ENCODE results near the gene AGGF1. TPM values are rescaled to one million over a fixed set of nuclear protein-coding genes. Genes with fewer than 3 reads are reported as not detected.
"Not testable (repeated sequence)": the region's sequence is repeated elsewhere in the genome, so short reads cannot be mapped to it uniquely, and the experiment has no call there.

AGGF1 gene
- total RNA-seq, 1 experiment from 2014 or later, result 22.8 TPM

DNA sequence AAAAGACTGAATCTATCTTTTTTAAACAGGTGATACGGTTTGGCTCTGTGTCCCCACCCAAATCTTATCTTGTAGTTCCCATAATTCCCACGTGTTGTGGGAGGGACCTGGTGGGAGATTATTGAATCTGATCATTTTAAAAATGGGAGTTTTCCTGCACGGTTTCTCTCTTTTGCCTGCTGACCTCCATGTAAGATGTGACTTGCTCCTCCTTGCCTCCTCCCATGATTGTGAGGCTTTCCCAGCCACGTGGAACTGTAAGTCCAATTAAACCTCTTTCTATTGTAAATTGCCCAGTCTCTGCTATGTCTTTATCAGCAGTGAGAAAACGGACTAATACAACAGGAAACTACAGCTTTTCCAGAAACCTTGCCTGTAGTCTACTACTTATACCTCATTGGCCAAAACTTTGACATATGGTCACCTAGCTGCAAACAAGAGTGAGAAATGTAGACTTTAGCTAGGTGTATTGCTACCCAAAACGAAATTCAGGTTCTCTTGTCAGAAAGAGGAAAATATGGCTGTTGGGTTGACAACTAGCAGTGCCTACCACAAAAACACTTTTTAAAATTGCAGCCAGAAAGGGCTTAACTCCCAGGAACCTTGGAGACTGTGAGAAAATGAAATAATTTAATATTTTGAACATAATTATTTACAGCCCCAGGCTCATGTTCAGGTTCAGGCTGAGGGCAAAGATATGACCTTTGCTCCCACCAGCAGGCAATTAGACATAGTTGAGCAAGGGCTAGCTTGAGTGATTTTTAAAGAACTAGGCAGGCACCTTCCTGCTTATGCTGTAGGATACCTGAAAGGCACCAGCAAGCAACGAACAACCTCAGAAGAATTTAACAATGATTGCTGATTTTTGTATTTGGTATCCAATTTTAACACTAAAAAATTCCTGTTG is 7.4 kb upstream of the AGGF1 start:
- in situ Hi-C loops (cut with HindIII; ENCODE audit: low sequenced_read_pairs), result no loop called here
- DNase-seq (ENCODE audit: low spot score), result no peak

DNA sequence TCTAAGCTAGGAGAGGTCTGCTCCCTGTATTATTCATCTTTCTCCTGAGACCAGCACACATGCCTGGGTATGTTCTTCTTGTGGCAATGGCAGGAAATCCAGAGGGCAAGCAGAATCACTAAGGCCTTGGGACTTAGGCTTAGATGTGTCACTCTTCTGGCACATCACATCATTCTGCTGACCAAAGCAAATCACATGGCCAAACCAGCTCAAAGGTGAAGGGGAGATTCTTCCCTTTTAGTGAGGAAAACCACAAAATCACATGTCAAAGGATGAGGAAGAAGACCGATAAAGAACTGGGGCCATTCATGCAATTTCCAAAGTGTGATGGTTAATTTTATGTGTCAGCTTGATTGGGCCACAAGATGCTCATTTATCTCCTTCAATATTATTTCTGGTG is 5.7 kb upstream of the AGGF1 start:
- in situ Hi-C loops (cut with HindIII; ENCODE audit: low sequenced_read_pairs), result no loop called here
- no peak for DNase-seq (ENCODE audit: low spot score)

DNA sequence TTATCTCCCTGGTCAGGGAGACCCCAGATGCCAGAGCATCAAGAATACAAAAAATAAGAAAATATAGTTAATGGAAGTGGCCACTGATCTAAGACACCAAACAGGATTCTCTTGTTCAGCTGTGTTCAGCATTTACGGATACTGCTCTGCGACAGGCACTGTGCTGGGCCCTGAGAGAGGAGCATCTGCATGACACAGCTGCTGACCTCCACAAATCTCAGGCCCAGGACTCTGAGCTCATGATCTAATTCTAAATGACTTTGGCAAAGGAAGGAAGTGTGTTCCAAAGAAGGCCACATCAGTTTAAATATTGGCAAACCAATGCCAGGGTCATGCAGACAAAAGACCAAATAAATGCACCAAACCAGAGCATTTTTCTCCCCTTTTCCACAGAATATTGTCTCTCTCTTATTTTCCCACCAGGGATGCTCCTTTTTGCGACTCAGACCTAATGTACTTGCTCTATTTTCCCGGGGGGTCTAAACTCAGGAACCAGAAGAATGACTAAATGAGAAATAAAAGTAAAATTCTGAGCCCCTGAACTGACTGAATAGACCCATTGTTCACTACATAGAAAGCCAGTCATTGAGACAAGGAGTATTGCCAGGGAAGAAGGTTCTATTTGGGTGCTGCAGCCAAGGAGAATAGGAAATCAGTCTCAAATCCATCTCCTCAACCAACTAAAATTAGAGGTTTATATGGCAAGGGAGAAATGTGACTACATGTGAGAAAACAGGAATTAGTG is 1.4 kb upstream of the AGGF1 start:
- DNase-seq (ENCODE audit: low spot score), result no peak
- in situ Hi-C loops (cut with HindIII; ENCODE audit: low sequenced_read_pairs), result no loop called here

DNA sequence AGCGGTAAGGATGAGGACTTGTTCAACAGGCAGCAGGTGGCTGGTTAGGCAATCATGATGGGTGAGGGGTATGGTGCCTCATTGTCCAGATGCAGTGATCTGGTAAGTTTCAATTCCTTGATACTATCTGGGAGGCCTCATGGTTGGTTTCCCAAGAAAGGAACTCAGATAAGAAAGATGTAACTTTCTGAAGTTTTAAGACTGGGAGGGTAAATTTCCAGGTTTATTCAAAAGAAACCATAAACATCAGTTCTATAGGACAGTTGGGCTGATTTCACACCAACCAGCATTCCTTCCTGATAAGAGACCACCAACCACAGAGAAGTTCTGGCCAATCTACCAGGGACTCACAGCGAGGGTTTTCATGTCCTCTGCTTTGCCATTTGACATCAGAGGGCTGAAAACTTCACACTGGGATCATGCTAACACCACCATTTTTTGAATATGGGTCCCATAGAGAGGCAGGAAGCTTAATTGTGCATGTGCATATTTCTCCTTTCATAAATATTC is 773 bp upstream of the AGGF1 start:
- DNase-seq (ENCODE audit: low spot score), result no peak
- in situ Hi-C loops (cut with HindIII; ENCODE audit: low sequenced_read_pairs), result no loop called here

DNA sequence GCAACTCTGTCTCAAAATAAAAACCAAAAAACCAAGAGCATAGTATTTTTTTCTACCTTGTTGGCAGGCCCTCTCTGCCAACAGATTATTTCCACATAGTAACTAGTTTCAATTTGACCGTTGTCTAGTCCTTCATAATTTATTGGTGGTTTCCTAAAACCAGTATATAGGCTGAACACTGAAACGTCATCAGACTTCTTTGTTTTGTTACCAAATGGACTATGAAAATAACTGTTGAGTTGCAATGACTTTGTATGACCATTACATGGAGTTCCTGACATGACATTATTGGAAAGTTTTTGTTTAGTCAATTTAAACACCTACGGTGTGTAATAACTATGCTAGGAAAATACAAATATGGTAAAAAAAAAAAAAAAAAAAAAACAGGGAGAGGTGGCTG is 1.7 kb downstream of the AGGF1 start:
- in situ Hi-C loops (cut with HindIII; ENCODE audit: low sequenced_read_pairs), result no loop called here
- no peak for DNase-seq (ENCODE audit: low spot score)

DNA sequence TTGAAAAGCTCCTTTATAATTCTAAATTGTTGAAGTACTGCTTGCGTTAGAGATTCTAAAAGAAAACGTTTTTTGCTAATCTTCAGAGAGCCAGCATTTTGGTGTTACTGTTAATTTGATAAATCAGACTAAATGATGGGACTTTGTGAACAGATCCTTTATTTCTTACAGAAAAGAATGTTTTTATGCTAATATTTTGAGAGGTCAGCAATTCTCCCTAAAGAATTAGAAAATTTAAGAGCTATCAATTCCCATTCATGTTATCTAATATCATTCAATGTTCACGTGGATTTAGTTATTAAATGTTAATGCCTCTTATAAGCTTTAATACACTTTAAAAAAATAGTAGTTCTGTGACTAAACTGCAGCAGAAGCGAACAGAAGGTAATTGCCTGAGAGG is 2.4 kb downstream of the AGGF1 start:
- in situ Hi-C loops (cut with HindIII; ENCODE audit: low sequenced_read_pairs), result no loop called here
- no peak for DNase-seq (ENCODE audit: low spot score)

DNA sequence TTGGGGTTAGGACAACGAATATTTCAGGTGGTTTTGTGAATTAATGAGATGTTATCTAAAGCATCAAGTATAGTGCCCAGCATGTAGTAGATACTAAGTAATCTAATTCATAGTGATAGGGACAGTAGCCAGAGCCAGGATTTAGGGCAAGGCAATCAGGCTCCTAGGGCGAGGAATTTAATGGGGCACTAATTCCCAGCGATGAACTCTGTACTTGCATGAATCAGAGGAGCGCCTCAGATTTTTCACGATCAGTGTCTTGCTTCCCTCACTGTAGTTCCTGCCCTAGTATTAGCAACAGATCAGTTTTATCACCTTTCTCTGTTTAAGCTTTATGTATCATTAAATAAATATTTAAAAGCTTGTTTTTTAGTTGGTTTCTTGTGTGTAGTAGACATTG is 3.1 kb downstream of the AGGF1 start:
- in situ Hi-C loops (cut with HindIII; ENCODE audit: low sequenced_read_pairs), result no loop called here
- no peak for DNase-seq (ENCODE audit: low spot score)

DNA sequence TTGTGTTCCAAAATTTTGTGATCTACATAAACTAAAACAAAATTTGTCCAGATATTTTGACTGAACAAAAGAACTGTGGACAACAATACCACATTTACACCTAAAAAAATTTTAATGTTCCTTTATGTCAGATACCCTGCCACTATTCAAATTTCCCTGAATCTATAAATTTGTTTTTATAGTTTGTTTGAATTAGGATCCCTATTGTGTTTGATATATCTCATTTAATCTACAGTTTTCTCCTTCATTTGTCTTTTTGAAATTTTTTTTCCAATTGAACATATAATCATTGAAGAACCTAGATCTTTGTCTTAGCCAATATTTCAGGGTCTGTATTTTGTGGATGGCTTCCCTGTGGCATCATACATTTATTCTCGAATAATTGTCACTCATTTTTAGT is 5.7 kb downstream of the AGGF1 start:
- DNase-seq (ENCODE audit: low spot score), result no peak
- in situ Hi-C loops (cut with HindIII; ENCODE audit: low sequenced_read_pairs), result no loop called here

GRCh38 chr5:77046416-77047073 is 16.3 kb downstream of the AGGF1 start:
- in situ Hi-C loops (cut with HindIII; ENCODE audit: low sequenced_read_pairs), result no loop called here
- DNase-seq (ENCODE audit: low spot score), result no peak

GRCh38 chr5:77064040-77064439 is 33.8 kb downstream of the AGGF1 start:
- peak; percentile 8 for DNase-seq (ENCODE audit: low spot score)
- in situ Hi-C loops (cut with HindIII; ENCODE audit: low sequenced_read_pairs), result no loop called here

GRCh38 chr5:77065256-77065655 is 35.1 kb downstream of the AGGF1 start:
- no peak for DNase-seq (ENCODE audit: low spot score)
- in situ Hi-C loops (cut with HindIII; ENCODE audit: low sequenced_read_pairs), result no loop called here

GRCh38 chr5:77066184-77066583 is 36.0 kb downstream of the AGGF1 start:
- no peak for DNase-seq (ENCODE audit: low spot score)
- in situ Hi-C loops (cut with HindIII; ENCODE audit: low sequenced_read_pairs), result no loop called here

DNA sequence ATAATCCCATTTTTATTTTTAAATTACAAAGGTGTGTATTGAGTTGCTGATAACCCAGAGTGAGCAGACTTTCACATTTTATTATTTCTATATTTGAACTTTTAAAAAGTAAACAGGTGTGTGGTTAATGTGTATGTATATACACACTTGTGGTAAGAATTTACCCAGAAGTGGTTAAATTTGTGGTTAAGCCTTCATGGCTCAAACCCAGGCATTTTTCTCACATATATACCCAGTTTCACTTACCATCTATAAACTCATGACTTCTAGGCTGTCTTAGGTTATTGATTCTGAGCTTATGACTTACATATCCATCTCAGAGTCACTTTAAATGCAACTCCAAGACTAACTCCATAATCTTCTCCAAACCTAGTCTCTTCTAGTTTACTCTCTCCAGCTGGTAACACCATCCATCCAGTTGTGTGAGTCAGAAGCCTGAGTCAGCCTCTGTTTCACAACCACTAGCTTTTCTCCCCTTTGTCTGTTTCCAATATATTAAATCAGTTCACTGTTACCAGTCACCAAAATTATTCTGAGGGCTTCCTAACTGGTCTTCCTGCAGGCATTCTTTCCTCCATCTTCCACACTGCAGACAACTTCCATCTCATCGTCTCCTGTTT is 36.7 kb downstream of the AGGF1 start:
- DNase-seq (ENCODE audit: low spot score), result no peak
- in situ Hi-C loops (cut with HindIII; ENCODE audit: low sequenced_read_pairs), result no loop called here

GRCh38 chr5:77073667-77074066 is 43.5 kb downstream of the AGGF1 start:
- no peak for DNase-seq (ENCODE audit: low spot score)
- in situ Hi-C loops (cut with HindIII; ENCODE audit: low sequenced_read_pairs), result no loop called here

DNA sequence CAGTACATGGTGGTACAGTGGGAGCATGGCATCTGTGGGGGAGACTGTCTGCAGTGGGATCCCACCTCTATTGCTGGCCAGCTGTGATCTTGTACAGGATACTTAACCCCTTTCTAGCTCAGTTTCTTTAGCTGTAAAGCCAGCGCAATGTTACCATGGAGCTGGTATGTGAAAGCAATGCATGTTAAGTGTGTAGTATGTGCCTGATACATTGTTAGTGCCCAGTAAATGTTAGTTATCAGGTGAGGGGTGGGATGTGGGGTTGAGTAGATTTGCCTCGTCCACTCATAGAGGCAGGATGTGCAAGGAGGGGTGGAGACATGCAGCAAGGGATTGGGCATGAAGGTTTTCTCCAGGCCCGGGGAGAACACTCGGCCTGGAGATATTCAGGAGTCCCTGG is 44.5 kb downstream of the AGGF1 start:
- in situ Hi-C loops (cut with HindIII; ENCODE audit: low sequenced_read_pairs), result no loop called here
- no peak for DNase-seq (ENCODE audit: low spot score)

DNA sequence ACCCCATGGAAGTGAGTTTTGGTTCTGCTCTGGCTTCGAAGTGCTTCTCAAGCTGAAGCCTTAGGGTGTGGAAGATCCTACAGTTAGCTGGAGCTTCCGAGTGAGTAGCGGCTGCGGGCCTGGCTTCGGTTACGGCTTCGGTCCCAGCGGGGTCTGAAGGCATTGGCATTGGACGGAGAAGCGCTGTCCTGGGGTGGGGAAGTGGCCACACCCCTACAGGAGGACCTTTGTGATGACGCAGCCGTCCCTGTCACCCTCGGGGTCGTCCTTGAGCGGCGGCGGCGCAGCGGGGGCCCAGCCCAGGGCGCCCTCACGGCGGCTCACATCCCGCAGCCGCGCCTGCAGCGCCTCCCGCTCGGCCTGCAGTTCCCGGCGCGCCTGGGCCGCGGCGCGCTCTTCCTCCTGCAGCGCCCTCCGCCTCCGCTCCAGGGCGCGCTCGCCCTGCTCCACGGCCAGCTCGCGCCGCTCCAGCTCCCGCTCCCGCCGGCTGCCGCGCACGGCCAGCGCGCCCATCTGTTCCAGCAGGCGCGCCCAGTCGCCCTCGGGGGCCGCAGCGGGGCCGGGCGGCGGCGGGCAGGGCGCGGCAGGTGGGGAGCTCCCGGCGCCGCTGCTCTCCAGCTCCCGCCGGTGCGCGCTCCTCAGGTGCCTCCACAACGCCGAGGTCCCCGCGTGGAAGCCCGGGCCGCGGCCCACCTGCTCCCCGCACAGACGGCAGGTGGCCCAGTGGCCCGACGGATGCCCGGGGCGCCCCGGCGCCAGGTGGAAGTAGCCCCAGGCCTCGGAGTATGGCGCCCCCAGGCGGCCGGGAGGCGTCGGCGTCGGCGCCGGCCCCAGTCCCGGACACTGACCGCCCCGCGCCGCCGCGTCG is 47.0 kb downstream of the AGGF1 start:
- in situ Hi-C loops (cut with HindIII; ENCODE audit: low sequenced_read_pairs), result no loop called here
- peak; percentile 57 for DNase-seq (ENCODE audit: low spot score)

DNA sequence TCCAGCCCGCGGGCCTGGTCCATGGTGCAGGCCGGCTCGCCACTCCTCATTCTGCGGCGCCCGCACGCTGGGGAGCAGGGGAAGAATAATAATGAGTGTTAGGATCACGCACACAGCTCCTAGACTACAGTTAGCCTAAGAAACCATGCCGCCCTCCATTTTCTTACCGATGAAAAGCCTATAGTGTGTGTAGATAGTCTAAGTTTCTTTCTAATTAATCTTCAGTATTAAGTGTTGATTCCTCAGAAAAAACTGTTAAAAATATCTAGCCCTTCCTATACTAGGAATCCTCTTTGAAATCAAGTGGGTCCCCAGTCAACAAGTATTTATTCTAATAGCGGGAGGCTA is 47.6 kb downstream of the AGGF1 start:
- in situ Hi-C loops (cut with HindIII; ENCODE audit: low sequenced_read_pairs), result no loop called here
- no peak for DNase-seq (ENCODE audit: low spot score)

DNA sequence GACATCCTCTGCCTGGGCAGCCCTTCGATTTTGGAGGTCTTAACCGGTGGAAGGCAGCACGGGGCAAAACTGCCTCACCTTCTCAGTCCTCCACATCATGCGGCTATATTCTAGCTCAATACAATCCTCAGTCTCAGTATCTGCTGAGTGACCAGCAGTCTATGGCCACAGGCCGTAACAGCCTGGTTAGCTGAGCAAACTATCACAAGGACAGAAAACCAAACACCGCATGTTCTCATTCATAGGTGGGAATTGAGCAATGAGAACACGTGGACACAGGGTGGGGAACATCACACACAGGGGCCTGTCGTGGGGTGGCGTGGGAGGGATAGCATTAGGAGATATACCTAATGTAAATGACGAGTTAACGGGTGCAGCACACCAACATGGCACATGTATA is 50.3 kb downstream of the AGGF1 start:
- DNase-seq (ENCODE audit: low spot score); in situ Hi-C loops (cut with HindIII; ENCODE audit: low sequenced_read_pairs): not testable (repeated sequence)

GRCh38 chr5:77080905-77081304 is 50.7 kb downstream of the AGGF1 start:
- in situ Hi-C loops (cut with HindIII; ENCODE audit: low sequenced_read_pairs), result no loop called here
- no peak for DNase-seq (ENCODE audit: low spot score)
